Endothelial cell (in vitro differentiated cells): ENCODE data around the gene CES3. TPM values are rescaled to one million over a fixed set of nuclear protein-coding genes. Genes with fewer than 3 reads are reported as not detected.
A peak's percentile ranks its signal among the peaks of the same experiment; 100 is the strongest.

Source experiments
- DNase-seq: peaks from one replicate; pipeline ENCODE4 v3.0.0; 2021; ENCODE audit warnings: low spot score
- H3K27ac Mint-ChIP-seq: one replicate; pipeline ENCODE4 v1.8.0; 2021; ENCODE audit warnings: mixed read lengths, inconsistent platforms; ENCODE audit not compliant: unreplicated experiment
- H3K27me3 Mint-ChIP-seq: one replicate; pipeline ENCODE4 v1.8.0; 2021; ENCODE audit warnings: mild to moderate bottlenecking, moderate library complexity, mixed read lengths, inconsistent platforms; ENCODE audit not compliant: unreplicated experiment
- H3K36me3 Mint-ChIP-seq: one replicate; pipeline ENCODE4 v1.8.0; 2021; ENCODE audit warnings: mild to moderate bottlenecking, low read depth, mixed read lengths, inconsistent platforms; ENCODE audit not compliant: unreplicated experiment
- H3K4me1 Mint-ChIP-seq: one replicate; pipeline ENCODE4 v1.8.0; 2021; ENCODE audit warnings: mild to moderate bottlenecking, mixed read lengths, inconsistent platforms; ENCODE audit not compliant: unreplicated experiment
- H3K4me3 Mint-ChIP-seq: one replicate; pipeline ENCODE4 v1.8.0; 2021; ENCODE audit warnings: mild to moderate bottlenecking, mixed read lengths, inconsistent platforms; ENCODE audit not compliant: unreplicated experiment
- H3K9me3 Mint-ChIP-seq: one replicate; pipeline ENCODE4 v1.8.0; 2021; ENCODE audit warnings: mixed read lengths, inconsistent platforms; ENCODE audit not compliant: unreplicated experiment
- total RNA-seq: library from RNA; stranded (reverse); fragmentation: NEBNext Ultra II Directional; extraction: Animal tissue kit (Norgen Biotek cat#: 25700); gene quantifications from one replicate; pipeline ENCODE4 v1.2.1, GENCODE V29; 2021; ENCODE audit not compliant: unreplicated experiment
- TF ChIP-seq, protein P1 (sequence below): fragments of 200-600 bp; sonication (generic); IDR thresholded peaks from one replicate; pipeline ENCODE4 v1.5.0; 2021; ENCODE audit warnings: antibody characterized with exemption; ENCODE audit not compliant: unreplicated experiment

CES3 gene
- total RNA-seq, 1 donor from 2014 or later = 2.5 TPM

DNA sequence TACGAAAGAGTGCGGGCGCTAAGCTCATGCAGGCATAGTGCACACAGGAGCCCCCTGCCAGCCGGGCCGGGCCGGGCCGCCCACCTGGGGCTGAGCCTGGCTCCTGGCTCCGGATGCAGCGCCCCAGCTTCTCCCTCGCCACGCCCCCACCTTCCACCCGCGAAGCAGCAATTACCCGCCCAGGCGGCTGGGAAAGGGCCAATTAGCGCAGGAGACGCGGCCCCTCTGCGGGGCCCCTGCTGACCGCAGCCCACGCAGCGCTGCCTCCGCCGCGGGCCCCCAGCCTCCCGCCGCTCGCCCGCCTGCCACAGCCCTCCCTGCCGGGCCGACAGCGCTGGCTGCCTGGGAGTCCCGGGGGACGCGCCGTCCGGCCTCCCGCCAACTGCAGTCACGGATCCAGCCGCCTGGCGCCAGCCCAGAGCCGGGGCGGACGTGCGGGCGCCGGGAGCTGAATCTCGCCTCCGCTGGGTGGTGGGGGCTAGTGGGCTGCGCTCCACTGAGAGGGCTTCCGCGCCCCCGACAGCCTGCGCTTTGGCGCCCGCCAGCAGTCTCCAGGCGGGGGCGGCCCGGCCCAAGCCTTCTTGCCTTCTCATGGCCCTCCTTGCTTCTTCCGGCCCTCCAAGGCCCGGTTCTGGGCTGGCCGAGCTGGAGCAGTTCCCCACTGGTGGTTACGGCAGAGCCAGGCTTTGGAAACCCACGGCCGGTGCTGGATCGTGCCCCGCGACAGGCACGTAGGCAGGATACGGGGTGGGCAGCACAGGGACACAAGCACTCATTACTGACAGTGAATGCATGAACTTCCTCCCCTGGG is 53.0 kb downstream of the CES3 start:
- Mint-ChIP-seq H3K4me1 (no peaks in the 10 kb centered on the region), H3K4me3 (no peak overlapping the region), H3K36me3 (no peaks in the 10 kb centered on the region), H3K27me3 (peaks cover 14% of the 10 kb centered on the region), H3K9me3 (no peaks in the 10 kb centered on the region), H3K27ac (no peak overlapping the region)
- TF ChIP-seq, protein P1, sequence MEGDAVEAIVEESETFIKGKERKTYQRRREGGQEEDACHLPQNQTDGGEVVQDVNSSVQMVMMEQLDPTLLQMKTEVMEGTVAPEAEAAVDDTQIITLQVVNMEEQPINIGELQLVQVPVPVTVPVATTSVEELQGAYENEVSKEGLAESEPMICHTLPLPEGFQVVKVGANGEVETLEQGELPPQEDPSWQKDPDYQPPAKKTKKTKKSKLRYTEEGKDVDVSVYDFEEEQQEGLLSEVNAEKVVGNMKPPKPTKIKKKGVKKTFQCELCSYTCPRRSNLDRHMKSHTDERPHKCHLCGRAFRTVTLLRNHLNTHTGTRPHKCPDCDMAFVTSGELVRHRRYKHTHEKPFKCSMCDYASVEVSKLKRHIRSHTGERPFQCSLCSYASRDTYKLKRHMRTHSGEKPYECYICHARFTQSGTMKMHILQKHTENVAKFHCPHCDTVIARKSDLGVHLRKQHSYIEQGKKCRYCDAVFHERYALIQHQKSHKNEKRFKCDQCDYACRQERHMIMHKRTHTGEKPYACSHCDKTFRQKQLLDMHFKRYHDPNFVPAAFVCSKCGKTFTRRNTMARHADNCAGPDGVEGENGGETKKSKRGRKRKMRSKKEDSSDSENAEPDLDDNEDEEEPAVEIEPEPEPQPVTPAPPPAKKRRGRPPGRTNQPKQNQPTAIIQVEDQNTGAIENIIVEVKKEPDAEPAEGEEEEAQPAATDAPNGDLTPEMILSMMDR = peak; percentile 13
- DNase-seq = peak; percentile 71

DNA sequence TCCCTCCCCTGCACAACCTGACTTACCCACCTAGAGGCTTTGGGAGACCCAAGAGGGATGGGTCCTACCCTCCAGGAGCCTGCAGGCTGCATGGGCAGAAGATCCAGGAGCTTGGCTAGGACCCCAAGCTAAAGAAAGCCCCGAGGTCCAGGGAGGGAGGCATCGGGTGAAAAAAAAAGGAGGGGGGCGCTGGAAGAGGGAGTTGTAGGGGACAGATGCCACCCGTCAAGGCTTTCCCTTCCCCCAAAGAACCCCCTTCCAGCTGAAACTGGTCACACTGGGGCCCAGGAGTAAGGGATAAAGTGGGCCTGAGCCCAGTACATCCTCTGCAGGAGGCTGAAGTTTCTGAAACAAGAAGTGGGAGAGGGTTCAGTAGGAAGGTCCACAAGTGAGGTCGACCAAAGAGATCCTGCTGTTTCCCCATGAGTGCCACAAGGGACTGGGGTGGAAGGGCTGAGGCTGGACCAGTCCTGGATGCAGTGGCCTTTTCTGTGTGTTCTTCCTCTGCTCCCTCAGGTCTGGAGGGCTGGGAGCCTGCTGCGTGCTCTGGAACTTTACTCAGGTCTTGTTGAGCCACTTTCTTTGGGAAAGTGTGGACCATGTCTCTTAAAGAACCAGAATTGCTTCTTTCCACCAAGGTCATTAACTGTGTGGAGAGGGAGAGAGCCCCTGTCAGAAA is 53.7 kb downstream of the CES3 start:
- H3K36me3 Mint-ChIP-seq = no peaks in the 10 kb centered on the region
- H3K27me3 Mint-ChIP-seq = peaks cover 14% of the 10 kb centered on the region
- no peak overlapping the region for H3K27ac Mint-ChIP-seq
- DNase-seq = no peak
- H3K4me1 Mint-ChIP-seq = no peaks in the 10 kb centered on the region
- no peak overlapping the region for H3K4me3 Mint-ChIP-seq
- H3K9me3 Mint-ChIP-seq = no peaks in the 10 kb centered on the region
- TF ChIP-seq, protein P1 = no peak

DNA sequence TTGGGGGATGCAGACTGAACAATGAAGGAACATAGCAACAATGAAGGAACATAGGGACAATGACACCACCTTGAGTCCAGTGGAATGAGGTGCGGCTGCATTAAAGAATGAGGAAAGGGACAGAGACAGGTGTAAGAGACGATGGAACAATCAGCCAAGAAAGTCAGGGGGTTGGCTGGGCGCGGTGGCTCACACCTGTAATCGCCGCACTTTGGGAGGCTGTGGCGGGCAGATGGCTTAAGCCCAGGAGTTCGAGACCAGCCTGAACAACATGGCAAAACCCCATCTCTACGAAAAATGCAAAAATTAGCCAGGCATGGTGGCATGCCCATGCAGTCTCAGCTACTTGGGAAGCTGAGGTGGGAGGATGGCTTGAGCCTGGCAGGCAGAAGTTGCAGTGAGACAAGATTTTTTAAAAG is 54.3 kb downstream of the CES3 start:
- Mint-ChIP-seq H3K4me3 (no peak overlapping the region), H3K4me1 (no peaks in the 10 kb centered on the region), H3K36me3 (no peaks in the 10 kb centered on the region), H3K9me3 (no peaks in the 10 kb centered on the region), H3K27me3 (peaks cover 12% of the 10 kb centered on the region), H3K27ac (no peak overlapping the region)
- no peak for DNase-seq
- TF ChIP-seq, protein P1 = no peak

DNA sequence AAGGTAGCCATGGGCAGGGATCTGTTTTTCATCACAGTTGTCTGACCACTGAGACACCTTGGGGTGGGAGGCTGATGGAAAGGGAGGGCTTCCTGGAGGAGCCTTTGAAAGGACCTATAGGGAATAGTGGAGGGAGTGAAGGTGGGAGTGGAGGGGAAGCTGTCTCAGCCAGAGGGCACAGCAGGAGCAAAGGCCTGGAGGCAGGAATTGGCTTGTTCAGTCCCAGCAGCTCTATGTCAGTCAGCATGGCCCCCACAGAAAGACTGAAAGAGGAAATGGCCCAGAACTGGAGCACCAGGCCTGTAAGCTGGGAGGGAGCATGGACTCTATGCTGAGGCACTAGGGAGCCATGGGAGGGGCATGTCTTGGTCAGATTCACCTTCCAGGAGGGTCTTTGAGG is 55.1 kb downstream of the CES3 start:
- Mint-ChIP-seq H3K36me3 (no peaks in the 10 kb centered on the region), H3K27me3 (peaks cover 12% of the 10 kb centered on the region), H3K4me3 (no peak overlapping the region), H3K27ac (no peak overlapping the region), H3K4me1 (peaks cover 5% of the 10 kb centered on the region), H3K9me3 (no peaks in the 10 kb centered on the region)
- DNase-seq = no peak
- TF ChIP-seq, protein P1 = no peak
